ENCODE measurements around the gene RDH13.
"Not testable (repeated sequence)": the region's sequence is repeated elsewhere in the genome, so short reads cannot be mapped to it uniquely, and the experiment has no call there.

RDH13 gene

GRCh38 chr19:55044771-55045716 is 17.9 kb downstream of the RDH13 start:
- no peak for DNase-seq (ENCODE audit: low read depth)

- DNase-seq (ENCODE audit: low read depth): no peak
These were observed 18.7 kb downstream of the RDH13 start for GRCh38 chr19:55044286-55044685.

- DNase-seq (ENCODE audit: low read depth): no peak
These were observed 20.3 kb downstream of the RDH13 start for GRCh38 chr19:55042688-55043087.

- no peak for DNase-seq (ENCODE audit: low read depth)
These were observed 20.6 kb downstream of the RDH13 start for GRCh38 chr19:55042344-55042678.

- DNase-seq (ENCODE audit: low read depth): no peak
These were observed 21.2 kb downstream of the RDH13 start for GRCh38 chr19:55041627-55042343.

- no peak for DNase-seq (ENCODE audit: low read depth)
These were observed 21.7 kb downstream of the RDH13 start for GRCh38 chr19:55041244-55041626.

GRCh38 chr19:55040654-55041053 is 22.3 kb downstream of the RDH13 start:
- DNase-seq (ENCODE audit: low read depth): not testable (repeated sequence)

- not testable (repeated sequence) for DNase-seq (ENCODE audit: low read depth)
These were observed 25.3 kb downstream of the RDH13 start for GRCh38 chr19:55037603-55038002.

GRCh38 chr19:55036058-55036457 is 26.9 kb downstream of the RDH13 start:
- no peak for DNase-seq (ENCODE audit: low read depth)

- DNase-seq (ENCODE audit: low read depth): no peak
These were observed 28.2 kb downstream of the RDH13 start for GRCh38 chr19:55034751-55035150.

GRCh38 chr19:55032976-55033643 is 29.8 kb downstream of the RDH13 start:
- not testable (repeated sequence) for DNase-seq (ENCODE audit: low read depth)

GRCh38 chr19:55032170-55032800 is 30.7 kb downstream of the RDH13 start:
- no peak for DNase-seq (ENCODE audit: low read depth)

- no peak for DNase-seq (ENCODE audit: low read depth)
These were observed 31.8 kb downstream of the RDH13 start for GRCh38 chr19:55031178-55031577.

- DNase-seq (ENCODE audit: low read depth): no peak
These were observed 34.2 kb downstream of the RDH13 start for GRCh38 chr19:55028757-55029156.

GRCh38 chr19:55027472-55028337 is 35.2 kb downstream of the RDH13 start:
- no peak for DNase-seq (ENCODE audit: low read depth)

GRCh38 chr19:55027140-55027471 is 35.8 kb downstream of the RDH13 start:
- not testable (repeated sequence) for DNase-seq (ENCODE audit: low read depth)

- DNase-seq (ENCODE audit: low read depth): no peak
These were observed 38.8 kb downstream of the RDH13 start for GRCh38 chr19:55024111-55024510.

GRCh38 chr19:55020351-55020750 is 42.6 kb downstream of the RDH13 start:
- not testable (repeated sequence) for DNase-seq (ENCODE audit: low read depth)

- DNase-seq (ENCODE audit: low read depth): no peak
These were observed 44.3 kb downstream of the RDH13 start for GRCh38 chr19:55018633-55019032.

GRCh38 chr19:55018216-55018615 is 44.7 kb downstream of the RDH13 start:
- no peak for DNase-seq (ENCODE audit: low read depth)

GRCh38 chr19:55016017-55016416 is 46.9 kb downstream of the RDH13 start:
- DNase-seq (ENCODE audit: low read depth): no peak

Data from stimulated activated CD8-positive, alpha-beta memory T cell treated with anti-CD3 and anti-CD28 coated beads, Interleukin-12 subunit alpha, Interleukin-12 subunit beta, amount 100 ng/mL, for 1 hour (primary cell).